Common myeloid progenitor, CD34-positive (primary cell): ENCODE data around the gene GRIP2.

ENCODE experiments used
- CTCF ChIA-PET: fragments of 350-600 bp; sonication (Branson Sonifier 250); formaldehyde crosslinking; loops from one replicate; lab custom pipeline; 2021; ENCODE audit warnings: antibody characterized with exemption; lab: Charles Lee
- POLR2A ChIA-PET: fragments of 350-600 bp; sonication (Branson Sonifier 250); formaldehyde crosslinking; loops from one replicate; lab custom pipeline; 2021; ENCODE audit warnings: antibody characterized with exemption; lab: Charles Lee
- DNase-seq, 3 donors: peaks; one replicate each; pipeline versions ENCODE4 v3.0.0 to v3.0.0-alpha.2; 2013
- H3K27ac ChIP-seq, 2 experiments: 1 replicate in 1 of 2; 2 replicates in 1 of 2; pipeline ENCODE4 v1.7.0; 2013; ENCODE audit warnings: inconsistent platforms in 2 of 2, low read length in 2 of 2, mild to moderate bottlenecking in 2 of 2, low read depth in 1 of 2, moderate library complexity in 1 of 2; ENCODE audit not compliant: severe bottlenecking in 2 of 2, insufficient read depth in 1 of 2, poor library complexity in 1 of 2
- H3K27me3 ChIP-seq, 5 experiments: replicated peaks in 2 of 5; 1 replicate in 3 of 5; 2 replicates in 2 of 5; pipeline versions ENCODE4 v1.6.1 to v1.7.0; 2013; ENCODE audit warnings: low read length in 4 of 5, mild to moderate bottlenecking in 2 of 5, moderate library complexity in 2 of 5, inconsistent platforms in 1 of 5; ENCODE audit not compliant: insufficient read depth in 5 of 5, control insufficient read depth in 4 of 5
- H3K36me3 ChIP-seq, 4 experiments: 1 replicate in 2 of 4; 2 replicates in 2 of 4; pipeline versions ENCODE4 v1.6.1 to v1.7.0; 2013; ENCODE audit warnings: low read length in 3 of 4, control low read depth in 1 of 4, mild to moderate bottlenecking in 1 of 4; ENCODE audit not compliant: control insufficient read depth in 4 of 4, insufficient read depth in 4 of 4
- H3K4me1 ChIP-seq, 4 experiments: 1 replicate in 3 of 4; 2 replicates in 1 of 4; pipeline versions ENCODE4 v1.6.1 to v1.7.1; 2013; ENCODE audit warnings: low read length in 3 of 4, mild to moderate bottlenecking in 3 of 4, control low read depth in 1 of 4, inconsistent platforms in 1 of 4, moderate library complexity in 1 of 4; ENCODE audit not compliant: control insufficient read depth in 4 of 4, insufficient read depth in 4 of 4; ENCODE audit errors: control extremely low read depth in 1 of 4
- H3K4me3 ChIP-seq, 7 experiments: 1 replicate in 4 of 7; 2 replicates in 3 of 7; pipeline versions ENCODE4 v1.5.1 to v1.7.0; 2013; ENCODE audit warnings: mild to moderate bottlenecking in 7 of 7, low read length in 6 of 7, moderate library complexity in 6 of 7, inconsistent platforms in 2 of 7, low read depth in 2 of 7, control low read depth in 1 of 7; ENCODE audit not compliant: insufficient read depth in 4 of 7, control insufficient read depth in 1 of 7; ENCODE audit errors: extremely low read depth in 1 of 7
- H3K9me3 ChIP-seq, 5 experiments: 1 replicate in 4 of 5; 2 replicates in 1 of 5; pipeline versions ENCODE4 v1.6.1 to v1.7.1; 2013; ENCODE audit warnings: low read length in 4 of 5, mild to moderate bottlenecking in 2 of 5, inconsistent platforms in 1 of 5, low read depth in 1 of 5, moderate library complexity in 1 of 5; ENCODE audit not compliant: control insufficient read depth in 4 of 5, insufficient read depth in 2 of 5; ENCODE audit errors: control extremely low read depth in 1 of 5
- WGBS: methylation state at CpG from one replicate; pipeline ENCODE4 v1.1.5; 2013; ENCODE audit not compliant: insufficient coverage; 5-methylcytosine and 5-hydroxymethylcytosine counted together

GRIP2 gene

GRCh38 chr3:14460342-14461005 is 79.7 kb downstream of the GRIP2 start:
- no peaks in the 10 kb centered on the region for H3K27me3 ChIP-seq
- H3K4me3 ChIP-seq, result no peak overlapping the region
- ChIA-PET POLR2A (interaction anchor here (0.9 kb wide), 1 partner anchor 29 kb away, joined by 4 read pairs; no protein-coding TSS in a partner anchor), CTCF (interaction anchor here (0.9 to 11.0 kb wide), 16 partner anchors 10 to 310 kb away, joined by 3 to 123 read pairs (median 4); partner anchors contain the start of gene SLC6A6)
- WGBS, result 89% methylated on average over 9 of the region's 9 CpGs
- H3K4me1 ChIP-seq, result no peaks in the 10 kb centered on the region
- H3K9me3 ChIP-seq, result no peaks in the 10 kb centered on the region
- no peak for DNase-seq
- H3K27ac ChIP-seq, result no peak overlapping the region
- H3K36me3 ChIP-seq, result peaks cover 2 to 94% (median 70%) of the 10 kb centered on the region in 4 experiments

GRCh38 chr3:14459787-14460186 is 80.4 kb downstream of the GRIP2 start:
- no peaks in the 10 kb centered on the region for H3K9me3 ChIP-seq
- H3K4me3 ChIP-seq, result no peak overlapping the region
- CTCF ChIA-PET, result interaction anchor here (1.2 to 11.0 kb wide), 5 partner anchors 10 to 236 kb away, joined by 3 to 123 read pairs (median 30); partner anchors contain the start of gene SLC6A6
- no peak for DNase-seq
- H3K36me3 ChIP-seq, result peaks cover 2 to 94% (median 70%) of the 10 kb centered on the region in 4 experiments
- no peaks in the 10 kb centered on the region for H3K4me1 ChIP-seq
- H3K27ac ChIP-seq, result no peak overlapping the region
- no peaks in the 10 kb centered on the region for H3K27me3 ChIP-seq
- WGBS, result 83% methylated on average over 2 of the region's 3 CpGs
- POLR2A ChIA-PET, result no interaction called here

- no peaks in the 10 kb centered on the region for H3K9me3 ChIP-seq
- no peak overlapping the region for H3K4me3 ChIP-seq
- no peak for DNase-seq
- no peaks in the 10 kb centered on the region for H3K4me1 ChIP-seq
- H3K27me3 ChIP-seq, result no peaks in the 10 kb centered on the region
- peaks cover 2 to 94% (median 71%) of the 10 kb centered on the region in 4 experiments for H3K36me3 ChIP-seq
- POLR2A ChIA-PET, result interaction anchor here (0.5 kb wide), 1 partner anchor 23 kb away, joined by 3 read pairs; no protein-coding TSS in a partner anchor
- H3K27ac ChIP-seq, result no peak overlapping the region
- 97% methylated on average over 4 of the region's 5 CpGs for WGBS
- CTCF ChIA-PET, result interaction anchor here (1.0 to 11.0 kb wide), 8 partner anchors 8 to 256 kb away, joined by 3 to 123 read pairs (median 14); partner anchors contain the start of gene SLC6A6
Measured at GRCh38 chr3:14459384-14459783, 80.8 kb downstream of the GRIP2 start.

GRCh38 chr3:14458434-14459275 is 81.5 kb downstream of the GRIP2 start:
- Histone ChIP-seq H3K36me3 (peaks cover 2 to 93% (median 72%) of the 10 kb centered on the region in 4 experiments), H3K27ac (no peak overlapping the region), H3K4me3 (no peak overlapping the region), H3K9me3 (no peaks in the 10 kb centered on the region), H3K27me3 (no peaks in the 10 kb centered on the region), H3K4me1 (peaks cover 0 to 6% (median under 1%) of the 10 kb centered on the region in 4 experiments)
- 91% methylated on average over 11 of the region's 11 CpGs for WGBS
- POLR2A ChIA-PET, result interaction anchor here (0.5 kb wide), 1 partner anchor 22 kb away, joined by 3 read pairs; no protein-coding TSS in a partner anchor
- DNase-seq, result no peak
- CTCF ChIA-PET, result interaction anchor here (0.9 to 11.0 kb wide), 15 partner anchors 8 to 258 kb away, joined by 3 to 123 read pairs (median 5); partner anchors contain the start of gene SLC6A6

GRCh38 chr3:14457999-14458398 is 82.1 kb downstream of the GRIP2 start:
- 95% methylated on average over 9 of the region's 9 CpGs for WGBS
- Histone ChIP-seq H3K36me3 (peaks cover 5 to 93% (median 70%) of the 10 kb centered on the region in 4 experiments), H3K27ac (no peak overlapping the region), H3K4me3 (no peak overlapping the region), H3K9me3 (no peaks in the 10 kb centered on the region), H3K27me3 (no peaks in the 10 kb centered on the region), H3K4me1 (peaks cover 0 to 10% (median 3%) of the 10 kb centered on the region in 4 experiments)
- DNase-seq, result no peak
- CTCF ChIA-PET, result interaction anchor here (0.7 to 11.0 kb wide), 15 partner anchors 8 to 257 kb away, joined by 3 to 123 read pairs (median 5); partner anchors contain the start of gene SLC6A6
- POLR2A ChIA-PET, result no interaction called here

GRCh38 chr3:14457481-14457880 is 82.7 kb downstream of the GRIP2 start:
- POLR2A ChIA-PET, result no interaction called here
- WGBS, result 98% methylated on average over 4 of the region's 5 CpGs
- H3K4me3 ChIP-seq, result no peak overlapping the region
- CTCF ChIA-PET, result interaction anchor here (0.7 to 11.0 kb wide), 11 partner anchors 9 to 244 kb away, joined by 3 to 123 read pairs (median 10); no protein-coding TSS in a partner anchor
- H3K36me3 ChIP-seq, result peaks cover 5 to 93% (median 69%) of the 10 kb centered on the region in 4 experiments
- no peaks in the 10 kb centered on the region for H3K9me3 ChIP-seq
- peaks cover 0 to 10% (median 3%) of the 10 kb centered on the region in 4 experiments for H3K4me1 ChIP-seq
- no peak for DNase-seq
- H3K27ac ChIP-seq, result no peak overlapping the region
- H3K27me3 ChIP-seq, result no peaks in the 10 kb centered on the region
